HCT116 (cell line): Measurements from ENCODE around the gene CD99. TPM values are rescaled to one million over a fixed set of nuclear protein-coding genes. Genes with fewer than 3 reads are reported as not detected.

Experiments used
- ATAC-seq: fragments of 200-7000 bp; cut with Tn5 transposase; 2 replicates; pipeline ENCODE4 v1.9.1; 2020; ENCODE audit warnings: mild to moderate bottlenecking, moderate library complexity
- BruUV-seq: library from RNA; stranded (reverse); fragments of 400-500 nt; replicated peaks from 2 replicates; lab custom pipeline; 2021; lab: Mats Ljungman, UMichigan
- CTCF ChIA-PET: fragments of 300-600 bp; sonication (Branson Sonifier 250); formaldehyde crosslinking; loops from one replicate; lab custom pipeline; 2021; ENCODE audit warnings: antibody characterized with exemption; lab: Charles Lee
- POLR2A ChIA-PET: fragments of 300-600, 350-600 bp; sonication (Branson Sonifier 250); formaldehyde crosslinking; loops from one replicate; lab custom pipeline; 2021; ENCODE audit warnings: antibody characterized with exemption; lab: Charles Lee
- RAD21 ChIA-PET, 2 experiments: fragments of 300-600 bp; sonication (Branson Sonifier 250); formaldehyde crosslinking; loops; one replicate each; lab custom pipeline; 2023; ENCODE audit warnings: low total read pairs in 2 of 2; ENCODE audit not compliant: uncharacterized antibody in 2 of 2, unreplicated experiment in 2 of 2, low non-redundant PET in 1 of 2; lab: Charles Lee
- DNase-seq: peaks from one replicate; pipeline ENCODE4 v3.0.0-alpha.2; 2010; ENCODE audit warnings: low read depth, low spot score
- H2AFZ ChIP-seq: fragments of 200-600 bp; shearing (Covaris generic), sonication (generic); 2 replicates; pipeline ENCODE4 v1.6.1; 2017; ENCODE audit warnings: low read depth, mixed run types, mixed read lengths, antibody characterized with exemption, low read length; ENCODE audit not compliant: poor library complexity, severe bottlenecking
- H3K27ac ChIP-seq: 2 replicates; pipeline ENCODE4 v1.5.1; 2012; ENCODE audit warnings: low read depth, low read length
- H3K27me3 ChIP-seq: fragments of 200-600 bp; sonication (generic); 2 replicates; pipeline ENCODE4 v1.6.1; 2016; ENCODE audit warnings: mixed run types, low read length, mixed read lengths; ENCODE audit not compliant: insufficient read depth
- H3K36me3 ChIP-seq, 2 experiments: fragments of 200-500 bp in 1 of 2; fragments of 200-600 bp in 1 of 2; sonication (Bioruptor generic) in 1 of 2; sonication (generic) in 1 of 2; 2 replicates each; pipeline versions ENCODE4 v1.5.1 to v1.6.1; 2014 to 2016; ENCODE audit warnings: low read length in 2 of 2, inconsistent platforms in 1 of 2, mixed read lengths in 1 of 2, mixed run types in 1 of 2; ENCODE audit not compliant: insufficient read depth in 2 of 2, control insufficient read depth in 1 of 2
- H3K4me1 ChIP-seq, 2 experiments: fragments of 200-600 bp in 1 of 2; sonication (generic) in 1 of 2; 2 replicates each; pipeline versions ENCODE4 v1.5.1 to v1.6.1; 2012 to 2017; ENCODE audit warnings: low read length in 2 of 2, inconsistent platforms in 1 of 2, mild to moderate bottlenecking in 1 of 2, mixed read lengths in 1 of 2, mixed run types in 1 of 2, moderate library complexity in 1 of 2; ENCODE audit not compliant: insufficient read depth in 2 of 2, control insufficient read depth in 1 of 2
- H3K4me2 ChIP-seq: fragments of 200-600 bp; sonication (generic); 2 replicates; pipeline ENCODE4 v1.6.1; 2017; ENCODE audit warnings: mixed run types, low read length, mixed read lengths
- H3K4me3 ChIP-seq, 2 experiments: fragments of 200-600 bp in 1 of 2; sonication (generic) in 1 of 2; replicated peaks in 1 of 2; 2 replicates each; pipeline ENCODE4 v1.5.1; 2011 to 2016; ENCODE audit warnings: low read length in 2 of 2, control low read depth in 1 of 2, low read depth in 1 of 2, mild to moderate bottlenecking in 1 of 2, mixed read lengths in 1 of 2, mixed run types in 1 of 2
- H3K79me2 ChIP-seq: fragments of 200-600 bp; sonication (generic); 2 replicates; pipeline ENCODE4 v1.6.1; 2017; ENCODE audit warnings: mild to moderate bottlenecking, mixed run types, low read length, moderate library complexity, mixed read lengths; ENCODE audit not compliant: insufficient read depth
- H3K9ac ChIP-seq: fragments of 200-600 bp; sonication (generic); 2 replicates; pipeline ENCODE4 v1.6.1; 2016; ENCODE audit warnings: low read length, mixed read lengths
- H3K9me2 ChIP-seq: fragments of 200-600 bp; sonication (generic), shearing (Covaris generic); 2 replicates; pipeline ENCODE4 v1.6.1; 2017; ENCODE audit warnings: mixed run types, mild to moderate bottlenecking, moderate library complexity; ENCODE audit not compliant: insufficient read depth
- H3K9me3 ChIP-seq, 2 experiments: fragments of 200-500 bp in 1 of 2; fragments of 200-600 bp in 1 of 2; sonication (Bioruptor generic) in 1 of 2; sonication (generic) in 1 of 2; 2 replicates each; pipeline ENCODE4 v1.6.1; 2014 to 2017; ENCODE audit warnings: low read length in 2 of 2, mixed read lengths in 2 of 2, inconsistent platforms in 1 of 2, low read depth in 1 of 2, mild to moderate bottlenecking in 1 of 2, mixed run types in 1 of 2, moderate library complexity in 1 of 2; ENCODE audit not compliant: control insufficient read depth in 1 of 2, insufficient read depth in 1 of 2
- H4K20me1 ChIP-seq: fragments of 200-600 bp; sonication (generic), shearing (Covaris generic); 2 replicates; pipeline ENCODE4 v1.6.1; 2017; ENCODE audit warnings: mixed run types, mild to moderate bottlenecking, moderate library complexity; ENCODE audit not compliant: insufficient read depth
- ATF3 ChIP-seq: IDR thresholded peaks from 2 replicates; pipeline ENCODE4 v1.6.1; 2012
- CBX3 ChIP-seq: IDR thresholded peaks from 2 replicates; pipeline ENCODE4 v1.6.1; 2012; ENCODE audit warnings: low read depth
- CTCF ChIP-seq, 3 experiments: fragments of 200-600 bp in 1 of 3; sonication (generic) in 1 of 3; IDR thresholded peaks in 2 of 3; conservative IDR thresholded peaks in 1 of 3; 2 replicates each; pipeline ENCODE4 v1.5.1; 2012 to 2017; ENCODE audit warnings: low read depth in 2 of 3, low read length in 2 of 3, antibody characterized with exemption in 1 of 3, borderline replicate concordance in 1 of 3, control low read depth in 1 of 3, mild to moderate bottlenecking in 1 of 3, mixed read lengths in 1 of 3, mixed run types in 1 of 3, moderate library complexity in 1 of 3; ENCODE audit not compliant: insufficient read depth in 1 of 3
- EGR1 ChIP-seq: IDR thresholded peaks from 2 replicates; pipeline ENCODE4 v1.6.1; 2012; ENCODE audit warnings: low read depth
- ELF1 ChIP-seq: IDR thresholded peaks from 2 replicates; pipeline ENCODE4 v1.6.1; 2012; ENCODE audit warnings: low read depth, borderline replicate concordance
- EZH2 ChIP-seq: fragments of 200-600 bp; sonication (generic); IDR thresholded peaks from 2 replicates; pipeline ENCODE4 v1.6.1; 2017; ENCODE audit warnings: antibody characterized with exemption, mixed run types
- EZH2phosphoT487 ChIP-seq: fragments of 200-600 bp; IDR thresholded peaks from 2 replicates; pipeline ENCODE4 v1.6.1; 2018; ENCODE audit warnings: antibody characterized with exemption, borderline replicate concordance
- FOSL1 ChIP-seq: IDR thresholded peaks from 2 replicates; pipeline ENCODE4 v1.6.1; 2012; ENCODE audit warnings: low read depth
- POLR2A ChIP-seq: IDR thresholded peaks from 2 replicates; pipeline ENCODE4 v1.7.0; 2011; ENCODE audit warnings: borderline replicate concordance; ENCODE audit not compliant: insufficient read depth, insufficient read length; ENCODE audit errors: extremely low read depth
- POLR2AphosphoS5 ChIP-seq: IDR thresholded peaks from 2 replicates; pipeline ENCODE4 v1.6.1; 2011; ENCODE audit warnings: mild to moderate bottlenecking, low read depth, low read length, moderate library complexity
- RAD21 ChIP-seq: IDR thresholded peaks from 2 replicates; pipeline ENCODE4 v1.6.1; 2012; ENCODE audit warnings: low read depth, mild to moderate bottlenecking
- REST ChIP-seq: IDR thresholded peaks from 2 replicates; pipeline ENCODE4 v1.6.1; 2012; ENCODE audit warnings: low read depth
- SIN3A ChIP-seq: IDR thresholded peaks from 2 replicates; pipeline ENCODE4 v1.6.1; 2012; ENCODE audit warnings: low read depth
- SP1 ChIP-seq: IDR thresholded peaks from 2 replicates; pipeline ENCODE4 v1.6.1; 2012; ENCODE audit warnings: low read depth
- SRF ChIP-seq: IDR thresholded peaks from 2 replicates; pipeline ENCODE4 v1.6.1; 2012; ENCODE audit warnings: low read depth
- TCF7L2 ChIP-seq: IDR thresholded peaks from 2 replicates; pipeline ENCODE4 v1.7.0; 2011; ENCODE audit warnings: borderline replicate concordance, inconsistent platforms; ENCODE audit not compliant: insufficient read depth, insufficient read length; ENCODE audit errors: extremely low read depth
- YY1 ChIP-seq: IDR thresholded peaks from 2 replicates; pipeline ENCODE4 v1.6.1; 2011; ENCODE audit warnings: low read length, low read depth, moderate library complexity, mild to moderate bottlenecking; ENCODE audit not compliant: insufficient replicate concordance; ENCODE audit errors: extremely low read depth
- ZBTB33 ChIP-seq: IDR thresholded peaks from 2 replicates; pipeline ENCODE4 v1.6.1; 2011; ENCODE audit warnings: mild to moderate bottlenecking, low read length, moderate library complexity; ENCODE audit not compliant: insufficient replicate concordance; ENCODE audit errors: extremely low read depth
- ZFX ChIP-seq: fragments of 450-650 bp; IDR thresholded peaks from 2 replicates; pipeline ENCODE4 v1.6.1; 2017
- ZNF274 ChIP-seq: fragments of 200-500 bp; sonication (Bioruptor generic); IDR thresholded peaks from 2 replicates; pipeline ENCODE4 v1.6.1; 2014; ENCODE audit warnings: mild to moderate bottlenecking, low read depth, low read length, inconsistent platforms
- intact Hi-C: fragments of 100-400 bp; cut with micrococcal nuclease; formaldehyde crosslinking; loops from 2 replicates; pipeline ENCODE4 v1.10.0; 2022
- total RNA-seq: library from RNA; stranded (reverse); gene quantifications from one replicate; pipeline ENCODE4 v1.2.1, GENCODE V29; 2021; ENCODE audit not compliant: unreplicated experiment

CD99 gene
- total RNA-seq, 1 experiment from 2014 or later = 59.6 TPM

GRCh38 chrX:2657532-2658113, 33.5 kb upstream of the CD99 start:
- Histone ChIP-seq H3K79me2 (no peaks in the 10 kb centered on the region), H3K9me3 (no peaks in the 10 kb centered on the region), H2AFZ (no peak overlapping the region), H3K9ac (no peak overlapping the region), H3K9me2 (no peaks in the 10 kb centered on the region), H4K20me1 (no peaks in the 10 kb centered on the region), H3K4me1 (no peaks in the 10 kb centered on the region), H3K27ac (no peak overlapping the region), H3K4me3 (no peak overlapping the region), H3K27me3 (no peaks in the 10 kb centered on the region), H3K4me2 (no peak overlapping the region), H3K36me3 (no peaks in the 10 kb centered on the region)
- BruUV-seq = no TSS peak
- intact Hi-C loops = no loop called here
- ChIA-PET CTCF (no interaction called here), RAD21 (no interaction called here), POLR2A (no interaction called here)
- DNase-seq = no peak
- TF ChIP-seq ZNF274 (no peak), SRF (no peak), POLR2AphosphoS5 (no peak), ELF1 (no peak), CTCF (IDR thresholded peaks at IDR 0.05 in 2 of 3, conservative IDR thresholded peaks at IDR 0.05 in 1 of 3; ENCODE audit: borderline replicate concordance in 1 of 3, insufficient read depth in 1 of 3, low read depth in 2 of 3, low read length in 2 of 3) (no peak), ZBTB33 (no peak), ZFX (no peak), POLR2A (no peak), TCF7L2 (no peak), REST (no peak), EGR1 (no peak), RAD21 (no peak), SIN3A (no peak), FOSL1 (no peak), EZH2 (no peak), CBX3 (no peak), YY1 (no peak), SP1 (no peak), EZH2phosphoT487 (no peak), ATF3 (no peak)
- no peak for ATAC-seq
